ENCODE measurements around the gene GORASP1. TPM values are rescaled to one million over a fixed set of nuclear protein-coding genes. Genes with fewer than 3 reads are reported as not detected.

GORASP1 gene
- total and polyA plus RNA-seq, 10 donors, result 20.6 to 74.5 (median 62.2) TPM

GRCh38 chr3:39118931-39119660 is 11.7 kb upstream of the GORASP1 start:
- Histone ChIP-seq H3K27me3 (replicated peaks in 1 of 7) (no peaks in the 10 kb centered on the region), H3K9me3 (no peaks in the 10 kb centered on the region), H3K4me1 (peaks cover 0 to 30% (median 17%) of the 10 kb centered on the region in 6 donors), H3K27ac (no peak overlapping the region), H3K4me3 (no peak overlapping the region), H3K36me3 (peaks cover 0 to 49% (median 6%) of the 10 kb centered on the region in 6 donors)
- DNase-seq, result peak; percentile 52
- intact Hi-C loops (cut with DNase I; ENCODE audit: low total_unique reads), result no loop called here
- TF ChIP-seq CTCF (IDR thresholded peaks at IDR 0.05 in 8 of 11, conservative IDR thresholded peaks at IDR 0.05 in 3 of 11) (no peak), POLR2A (IDR thresholded peaks at IDR 0.05) (no peak), POLR2AphosphoS5 (IDR thresholded peaks at IDR 0.05) (no peak)
- WGBS, 5 donors, result 72 to 92% (median 84%) methylated on average over 5 of the region's 5 CpGs

- Histone ChIP-seq H3K4me1 (peaks cover 0 to 24% (median 16%) of the 10 kb centered on the region in 6 donors), H3K4me3 (no peak overlapping the region), H3K9me3 (no peaks in the 10 kb centered on the region), H3K27ac (no peak overlapping the region), H3K27me3 (replicated peaks in 1 of 7) (no peaks in the 10 kb centered on the region), H3K36me3 (peaks cover 0 to 49% (median 6%) of the 10 kb centered on the region in 6 donors)
- intact Hi-C loops (cut with DNase I; ENCODE audit: low total_unique reads), result no loop called here
- DNase-seq, result peak; percentile 24
- TF ChIP-seq CTCF (IDR thresholded peaks at IDR 0.05 in 8 of 11, conservative IDR thresholded peaks at IDR 0.05 in 3 of 11) (no peak), POLR2AphosphoS5 (IDR thresholded peaks at IDR 0.05) (no peak), POLR2A (IDR thresholded peaks at IDR 0.05) (no peak)
- WGBS, 5 donors, result 71 to 80% (median 73%) methylated on average over 3 of the region's 3 CpGs
Observed at GRCh38 chr3:39118079-39118478, 10.7 kb upstream of the GORASP1 start.

GRCh38 chr3:39115870-39116269 is 8.4 kb upstream of the GORASP1 start:
- no peak for DNase-seq
- Histone ChIP-seq H3K36me3 (peaks cover 0 to 64% (median 6%) of the 10 kb centered on the region in 6 donors), H3K4me1 (peaks cover 0 to 2% (median 0%) of the 10 kb centered on the region in 6 donors), H3K9me3 (no peaks in the 10 kb centered on the region), H3K27ac (no peak overlapping the region), H3K4me3 (no peak overlapping the region), H3K27me3 (replicated peaks in 1 of 7) (no peaks in the 10 kb centered on the region)
- intact Hi-C loops (cut with DNase I; ENCODE audit: low total_unique reads), result no loop called here
- TF ChIP-seq CTCF (IDR thresholded peaks at IDR 0.05 in 8 of 11, conservative IDR thresholded peaks at IDR 0.05 in 3 of 11) (no peak), POLR2AphosphoS5 (IDR thresholded peaks at IDR 0.05) (no peak), POLR2A (IDR thresholded peaks at IDR 0.05) (no peak)
- 96 to 100% (median 98%) methylated on average over 3 of the region's 3 CpGs for WGBS, 5 donors

GRCh38 chr3:39114456-39114855 is 7.0 kb upstream of the GORASP1 start:
- Histone ChIP-seq H3K4me3 (no peak overlapping the region), H3K9me3 (no peaks in the 10 kb centered on the region), H3K36me3 (peaks cover 0 to 65% (median 6%) of the 10 kb centered on the region in 6 donors), H3K4me1 (peaks cover 0 to 3% (median 0%) of the 10 kb centered on the region in 6 donors), H3K27me3 (replicated peaks in 1 of 7) (no peaks in the 10 kb centered on the region), H3K27ac (no peak overlapping the region)
- WGBS, 5 donors, result 70 to 85% (median 75%) methylated on average over 5 of the region's 5 CpGs
- peak; percentile 48 for DNase-seq
- intact Hi-C loops (cut with DNase I; ENCODE audit: low total_unique reads), result no loop called here
- TF ChIP-seq POLR2A (IDR thresholded peaks at IDR 0.05), result no peak
- TF ChIP-seq POLR2AphosphoS5 (IDR thresholded peaks at IDR 0.05), result no peak
- TF ChIP-seq CTCF (IDR thresholded peaks at IDR 0.05 in 8 of 11, conservative IDR thresholded peaks at IDR 0.05 in 3 of 11), result no peak

All from spleen (tissue), 11 donors.